Right lobe of liver (tissue), 6 donors: ENCODE data around the gene GUK1. TPM values are rescaled to one million over a fixed set of nuclear protein-coding genes. Genes with fewer than 3 reads are reported as not detected.

Experiments used
- ATAC-seq, 4 donors: fragments of 200-7000 bp; cut with Tn5 transposase; one replicate each; pipeline ENCODE4 v1.9.1; 2020; ENCODE audit warnings: mild to moderate bottlenecking in 4 of 4, moderate library complexity in 4 of 4
- DNase-seq, 3 donors: peaks; one replicate each; pipeline ENCODE4 v3.0.0-alpha.2; 2020
- H3K27ac ChIP-seq, 3 donors: fragments of 200-600 bp; one replicate each; pipeline ENCODE4 v1.8.0; 2022
- H3K27me3 ChIP-seq, 2 donors: fragments of 200-600 bp; one replicate each; pipeline ENCODE4 v1.8.0; 2022
- H3K36me3 ChIP-seq, 4 donors: fragments of 200-600 bp; sonication (generic) in 1 of 4; one replicate each; pipeline versions ENCODE4 v1.5.1 to v1.8.0; 2017 to 2022; ENCODE audit warnings: control low read depth in 1 of 4
- H3K4me1 ChIP-seq, 4 donors: fragments of 200-600 bp; sonication (generic) in 1 of 4; one replicate each; pipeline versions ENCODE4 v1.5.1 to v1.8.0; 2017 to 2022; ENCODE audit warnings: control low read depth in 1 of 4
- H3K4me3 ChIP-seq, 3 donors: fragments of 200-600 bp; one replicate each; pipeline ENCODE4 v1.8.0; 2022
- H3K9me3 ChIP-seq, 4 donors: fragments of 200-600 bp; sonication (generic) in 1 of 4; one replicate each; pipeline versions ENCODE4 v1.5.1 to v1.8.0; 2017 to 2022; ENCODE audit warnings: control low read depth in 1 of 4
- POLR2A ChIP-seq: fragments of 450-650 bp; IDR thresholded peaks from one replicate; pipeline ENCODE4 v1.6.1; 2017; ENCODE audit warnings: antibody characterized with exemption, mild to moderate bottlenecking
- WGBS: methylation state at CpG from one replicate; pipeline ENCODE4 v1.1.6; 2018; ENCODE audit warnings: low coverage, low lambda C conversion rate; ENCODE audit not compliant: insufficient coverage; ENCODE audit errors: missing lambda C conversion rate; 5-methylcytosine and 5-hydroxymethylcytosine counted together
- intact Hi-C, 2 donors: fragments of 100-400 bp; cut with DNase I; formaldehyde crosslinking; loops; one replicate each; pipeline versions ENCODE4 v1.11.2 to v1.14.1; 2022
- total RNA-seq, 6 experiments: library from RNA; depleted of rRNA in 2 of 6; stranded (reverse); fragments of >200 nt in 2 of 6; fragmentation: NEBNext Ultra II Directional in 3 of 6; extraction: Animal tissue kit (Norgen Biotek cat#: 25700) in 3 of 6; gene quantifications; one replicate each; pipeline versions ENCODE4 v1.1.0 to v1.2.4, GENCODE V29; 2016 to 2023
- TF ChIP-seq, protein P1 (sequence below), 4 donors: fragments of 200-600 bp in 3 of 4; fragments of 450-650 bp in 1 of 4; IDR thresholded peaks; one replicate each; pipeline versions ENCODE4 v1.5.1 to v1.8.0; 2016 to 2022; ENCODE audit warnings: antibody characterized with exemption in 4 of 4, mild to moderate bottlenecking in 2 of 4
- donor health status: DM: no; HTN: yes; CAD: no.
- donor health status: DM: no; HTN: no; CAD: no.
- donor health status: DM: no; HTN: no; CAD: no.
- donor health status: DM: no; HTN: yes; CAD: no.
- donor health status: DM: no; HTN: yes; CAD: no.

GUK1 gene
- total RNA-seq, 6 experiments from 2014 or later = 78.0 to 235 (median 108) TPM

- WGBS = 75% methylated on average over 4 of the region's 12 CpGs
- Histone ChIP-seq H3K27ac (no peak overlapping the region), H3K27me3 (no peaks in the 10 kb centered on the region), H3K4me3 (no peak overlapping the region), H3K4me1 (peaks cover 0 to 26% (median 0%) of the 10 kb centered on the region in 4 donors), H3K9me3 (no peaks in the 10 kb centered on the region), H3K36me3 (peaks cover 0 to 35% (median 17%) of the 10 kb centered on the region in 4 donors)
- TF ChIP-seq, protein P1, sequence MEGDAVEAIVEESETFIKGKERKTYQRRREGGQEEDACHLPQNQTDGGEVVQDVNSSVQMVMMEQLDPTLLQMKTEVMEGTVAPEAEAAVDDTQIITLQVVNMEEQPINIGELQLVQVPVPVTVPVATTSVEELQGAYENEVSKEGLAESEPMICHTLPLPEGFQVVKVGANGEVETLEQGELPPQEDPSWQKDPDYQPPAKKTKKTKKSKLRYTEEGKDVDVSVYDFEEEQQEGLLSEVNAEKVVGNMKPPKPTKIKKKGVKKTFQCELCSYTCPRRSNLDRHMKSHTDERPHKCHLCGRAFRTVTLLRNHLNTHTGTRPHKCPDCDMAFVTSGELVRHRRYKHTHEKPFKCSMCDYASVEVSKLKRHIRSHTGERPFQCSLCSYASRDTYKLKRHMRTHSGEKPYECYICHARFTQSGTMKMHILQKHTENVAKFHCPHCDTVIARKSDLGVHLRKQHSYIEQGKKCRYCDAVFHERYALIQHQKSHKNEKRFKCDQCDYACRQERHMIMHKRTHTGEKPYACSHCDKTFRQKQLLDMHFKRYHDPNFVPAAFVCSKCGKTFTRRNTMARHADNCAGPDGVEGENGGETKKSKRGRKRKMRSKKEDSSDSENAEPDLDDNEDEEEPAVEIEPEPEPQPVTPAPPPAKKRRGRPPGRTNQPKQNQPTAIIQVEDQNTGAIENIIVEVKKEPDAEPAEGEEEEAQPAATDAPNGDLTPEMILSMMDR (IDR thresholded peaks at IDR 0.05) = no peak
- no peak for TF ChIP-seq POLR2A
- DNase-seq (no peak), ATAC-seq (no peak)
- intact Hi-C loops = no loop called here
These were observed 39.1 kb upstream of the GUK1 start for GRCh38 chr1:228100822-228101613.

- DNase-seq (no peak), ATAC-seq (no peak)
- 22% methylated on average over 10 of the region's 15 CpGs for WGBS
- peaks cover 0 to 41% (median 18%) of the 10 kb centered on the region in 4 donors for H3K36me3 ChIP-seq
- no peaks in the 10 kb centered on the region for H3K27me3 ChIP-seq
- intact Hi-C loops = no loop called here
- TF ChIP-seq, protein P1 (IDR thresholded peaks at IDR 0.05) = no peak
- no peak for TF ChIP-seq POLR2A
- H3K4me3 ChIP-seq = peak overlapping the region; percentile 75 to 97 (median 83)
- H3K9me3 ChIP-seq = no peaks in the 10 kb centered on the region
- H3K4me1 ChIP-seq = peaks cover 0 to 26% (median 0%) of the 10 kb centered on the region in 4 donors
- H3K27ac ChIP-seq = no peak overlapping the region
These were observed 38.5 kb upstream of the GUK1 start for GRCh38 chr1:228101614-228101993.

DNA sequence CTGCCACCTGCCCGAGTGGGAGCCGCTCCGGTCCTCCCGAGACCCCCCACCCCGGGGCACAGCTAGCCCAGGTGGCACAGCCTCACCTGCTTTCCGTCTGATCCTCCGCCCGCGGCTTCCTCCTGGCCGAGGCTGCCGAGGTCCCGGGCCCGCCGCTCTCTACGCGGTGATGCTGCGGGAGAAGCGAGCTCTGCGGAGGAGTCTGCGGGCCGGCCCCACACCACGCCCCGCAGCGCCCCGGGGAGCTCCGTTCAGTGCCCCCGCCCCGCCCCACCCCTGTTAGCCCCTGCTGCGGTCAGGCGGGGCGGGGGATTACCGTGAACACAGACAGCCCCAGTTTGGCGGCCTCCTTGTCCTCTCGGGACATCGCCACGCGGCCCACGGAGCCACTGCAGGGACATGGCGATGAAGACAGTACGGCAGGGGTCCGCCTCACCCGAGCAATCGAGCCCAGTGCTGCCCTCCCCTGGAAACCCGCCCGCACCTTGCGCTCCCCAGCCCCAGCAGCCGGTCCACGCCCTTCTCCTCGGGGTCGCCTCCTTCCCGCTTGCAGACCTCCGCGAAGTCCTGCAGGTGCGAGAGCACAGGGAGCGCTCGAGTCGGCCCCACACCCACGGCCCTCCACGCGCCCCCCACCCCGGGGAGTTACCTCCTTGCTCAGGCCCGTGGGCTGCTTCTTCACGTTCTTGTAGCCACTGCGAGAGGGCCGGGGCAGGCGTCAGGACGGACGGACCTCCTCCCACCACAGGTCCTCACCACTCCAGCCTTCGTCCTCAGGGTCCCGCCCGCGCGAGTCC, 37.9 kb upstream of the GUK1 start:
- peaks cover 0 to 26% (median 0%) of the 10 kb centered on the region in 4 donors for H3K4me1 ChIP-seq
- intact Hi-C loops = no loop called here

More for the DNA sequence above, 37.9 kb upstream of the GUK1 start:
- peak in 1 of 3 donors; percentile 61 for DNase-seq
- Histone ChIP-seq H3K27me3 (no peaks in the 10 kb centered on the region), H3K27ac (peak overlapping the region; percentile 70 to 85 (median 82)), H3K4me3 (peak overlapping the region; percentile 75 to 97 (median 83)), H3K36me3 (peaks cover 0 to 42% (median 19%) of the 10 kb centered on the region in 4 donors), H3K9me3 (no peaks in the 10 kb centered on the region)
- WGBS = 2% methylated on average over 27 of the region's 73 CpGs
- TF ChIP-seq, protein P1 (IDR thresholded peaks at IDR 0.05) = no peak
- no peak for TF ChIP-seq POLR2A
- ATAC-seq = peak; percentile 1 to 14 (median 5)
